Trophoblast cell (in vitro differentiated cells and primary cell): ENCODE data around the gene C10orf90.

ENCODE experiments used
- DNase-seq, 2 donors: peaks; one replicate each; pipeline ENCODE4 v3.0.0-alpha.2; 2016
- H2AFZ ChIP-seq: 2 replicates; pipeline ENCODE4 v1.6.1; 2013; ENCODE audit warnings: low read length, moderate library complexity, mild to moderate bottlenecking; ENCODE audit not compliant: insufficient read depth, poor library complexity
- H2AK5ac ChIP-seq: 2 replicates; pipeline ENCODE4 v1.6.1; 2013; ENCODE audit warnings: mild to moderate bottlenecking, low read length
- H2BK120ac ChIP-seq: 2 replicates; pipeline ENCODE4 v1.6.1; 2013; ENCODE audit warnings: low read length, mild to moderate bottlenecking, moderate library complexity; ENCODE audit not compliant: insufficient read depth, poor library complexity
- H2BK12ac ChIP-seq: 2 replicates; pipeline ENCODE4 v1.6.1; 2013; ENCODE audit warnings: mild to moderate bottlenecking, low read length, moderate library complexity
- H2BK5ac ChIP-seq: 2 replicates; pipeline ENCODE4 v1.6.1; 2013; ENCODE audit warnings: low read length, low read depth, moderate library complexity, mild to moderate bottlenecking; ENCODE audit not compliant: poor library complexity
- H3K14ac ChIP-seq: 2 replicates; pipeline ENCODE4 v1.6.1; 2013; ENCODE audit warnings: mild to moderate bottlenecking, low read length
- H3K18ac ChIP-seq: 2 replicates; pipeline ENCODE4 v1.6.1; 2013; ENCODE audit warnings: mild to moderate bottlenecking, low read length
- H3K23ac ChIP-seq: 2 replicates; pipeline ENCODE4 v1.6.1; 2013; ENCODE audit warnings: low read length
- H3K27ac ChIP-seq: 2 replicates; pipeline ENCODE4 v1.5.1; 2013; ENCODE audit warnings: low read depth, mild to moderate bottlenecking, inconsistent platforms, low read length, moderate library complexity
- H3K27me3 ChIP-seq: 2 replicates; pipeline ENCODE4 v1.6.1; 2013; ENCODE audit warnings: inconsistent platforms, mild to moderate bottlenecking, low read length, moderate library complexity; ENCODE audit not compliant: insufficient read depth
- H3K36me3 ChIP-seq, 2 experiments: 1 replicate in 1 of 2; 2 replicates in 1 of 2; pipeline ENCODE4 v1.6.1; 2013; ENCODE audit warnings: low read length in 2 of 2, mild to moderate bottlenecking in 2 of 2, moderate library complexity in 1 of 2; ENCODE audit not compliant: insufficient read depth in 2 of 2, control insufficient read depth in 1 of 2
- H3K4ac ChIP-seq: 2 replicates; pipeline ENCODE4 v1.6.1; 2013; ENCODE audit warnings: low read depth, mild to moderate bottlenecking, low read length, moderate library complexity
- H3K4me1 ChIP-seq, 2 experiments: 1 replicate in 1 of 2; 2 replicates in 1 of 2; pipeline ENCODE4 v1.6.1; 2013; ENCODE audit warnings: low read length in 2 of 2, mild to moderate bottlenecking in 2 of 2, moderate library complexity in 1 of 2; ENCODE audit not compliant: insufficient read depth in 2 of 2, control insufficient read depth in 1 of 2
- H3K4me2 ChIP-seq: 2 replicates; pipeline ENCODE4 v1.6.1; 2013; ENCODE audit warnings: inconsistent platforms, mild to moderate bottlenecking, low read length, moderate library complexity
- H3K4me3 ChIP-seq: 2 replicates; pipeline ENCODE4 v1.5.1; 2013; ENCODE audit warnings: mild to moderate bottlenecking, low read depth, low read length, inconsistent platforms
- H3K79me1 ChIP-seq: one replicate; pipeline ENCODE4 v1.6.1; 2013; ENCODE audit warnings: low read length
- H3K79me2 ChIP-seq: 2 replicates; pipeline ENCODE4 v1.6.1; 2013; ENCODE audit warnings: low read length, mild to moderate bottlenecking; ENCODE audit not compliant: control insufficient read depth, insufficient read depth, poor library complexity
- H3K9ac ChIP-seq: 2 replicates; pipeline ENCODE4 v1.6.1; 2013; ENCODE audit warnings: mild to moderate bottlenecking, low read length
- H3K9me3 ChIP-seq: 2 replicates; pipeline ENCODE4 v1.6.1; 2013; ENCODE audit warnings: low read depth, mild to moderate bottlenecking, control low read depth, inconsistent platforms, low read length; ENCODE audit not compliant: insufficient read depth
- H4K12ac ChIP-seq: 2 replicates; pipeline ENCODE4 v1.6.1; 2013; ENCODE audit warnings: low read depth, mild to moderate bottlenecking, low read length, moderate library complexity
- H4K8ac ChIP-seq: 2 replicates; pipeline ENCODE4 v1.6.1; 2013; ENCODE audit warnings: low read depth, mild to moderate bottlenecking, low read length, moderate library complexity
- H4K91ac ChIP-seq: one replicate; pipeline ENCODE4 v1.6.1; 2013; ENCODE audit warnings: low read depth, mild to moderate bottlenecking, low read length, moderate library complexity
- WGBS: extraction: QIAGEN DNeasy Blood & Tissue Kit; methylation state at CpG from one replicate; pipeline ENCODE4 v1.1.7; 2013; ENCODE audit warnings: missing lambda C conversion rate; ENCODE audit not compliant: insufficient read length, insufficient coverage; ENCODE audit errors: extremely low coverage; 5-methylcytosine and 5-hydroxymethylcytosine counted together

Gene C10orf90

GRCh38 chr10:126375926-126376554 lies 294.5 kb downstream of the C10orf90 start:
- Histone ChIP-seq H3K9me3 (no peaks in the 10 kb centered on the region), H3K79me2 (no peaks in the 10 kb centered on the region), H3K9ac (no peak overlapping the region), H3K36me3 (no peaks in the 10 kb centered on the region), H2BK12ac (no peak overlapping the region), H4K91ac (no peak overlapping the region), H2AFZ (no peak overlapping the region), H4K8ac (no peak overlapping the region), H3K4ac (no peak overlapping the region), H3K18ac (no peak overlapping the region), H3K27me3 (no peaks in the 10 kb centered on the region), H2BK5ac (no peak overlapping the region), H2BK120ac (no peak overlapping the region), H3K27ac (no peak overlapping the region), H3K4me1 (no peaks in the 10 kb centered on the region), H4K12ac (no peak overlapping the region), H3K4me3 (no peak overlapping the region), H3K23ac (no peak overlapping the region), H2AK5ac (no peak overlapping the region), H3K79me1 (no peaks in the 10 kb centered on the region), H3K4me2 (no peak overlapping the region), H3K14ac (no peak overlapping the region)
- WGBS = no CpG with 5 or more reads among the region's 1 CpG
- peak in 1 of 2 donors; percentile 53 for DNase-seq

GRCh38 chr10:126375299-126375698 lies 295.2 kb downstream of the C10orf90 start:
- H4K8ac ChIP-seq = no peak overlapping the region
- H2BK5ac ChIP-seq = no peak overlapping the region
- no peak overlapping the region for H3K4me3 ChIP-seq
- no peak overlapping the region for H2AK5ac ChIP-seq
- H4K12ac ChIP-seq = no peak overlapping the region
- H2BK12ac ChIP-seq = no peak overlapping the region
- no peak overlapping the region for H2BK120ac ChIP-seq
- no peaks in the 10 kb centered on the region for H3K9me3 ChIP-seq
- H3K23ac ChIP-seq = no peak overlapping the region
- H3K18ac ChIP-seq = no peak overlapping the region
- H3K79me1 ChIP-seq = no peaks in the 10 kb centered on the region
- no peak overlapping the region for H3K9ac ChIP-seq
- H2AFZ ChIP-seq = no peak overlapping the region
- H3K4ac ChIP-seq = no peak overlapping the region
- H3K36me3 ChIP-seq = no peaks in the 10 kb centered on the region
- H3K4me2 ChIP-seq = no peak overlapping the region
- H3K27me3 ChIP-seq = no peaks in the 10 kb centered on the region
- H4K91ac ChIP-seq = no peak overlapping the region
- DNase-seq = no peak
- no peak overlapping the region for H3K14ac ChIP-seq
- H3K27ac ChIP-seq = no peak overlapping the region
- no peaks in the 10 kb centered on the region for H3K4me1 ChIP-seq
- no peaks in the 10 kb centered on the region for H3K79me2 ChIP-seq
